HepG2 (cell line): ENCODE data around the gene BTN1A1. TPM values are rescaled to one million over a fixed set of nuclear protein-coding genes. Genes with fewer than 3 reads are reported as not detected.

ENCODE experiments used
- BCL6 ChIP-seq: IDR thresholded peaks from 2 replicates; pipeline ENCODE4 v1.6.1; 2016; ENCODE audit warnings: missing genetic modification reagents, missing compliant biosample characterization
- CC2D1A ChIP-seq: sonication (generic); formaldehyde crosslinking; IDR thresholded peaks from 2 replicates; pipeline ENCODE4 v1.8.1; 2023; ENCODE audit warnings: mild to moderate bottlenecking, missing genetic modification reagents
- FOSL2 ChIP-seq: sonication (generic); formaldehyde crosslinking; IDR thresholded peaks from 2 replicates; pipeline ENCODE4 v1.4.0; 2020; ENCODE audit warnings: missing genetic modification reagents
- FOXK1 ChIP-seq: sonication (generic); formaldehyde crosslinking; IDR thresholded peaks from 2 replicates; pipeline ENCODE4 v1.4.0; 2020; ENCODE audit warnings: low read depth, missing genetic modification reagents, borderline replicate concordance
- HOXA3 ChIP-seq: sonication (generic); formaldehyde crosslinking; IDR thresholded peaks from 2 replicates; pipeline ENCODE4 v1.5.0; 2020; ENCODE audit warnings: missing genetic modification reagents
- HOXA9 ChIP-seq: sonication (generic); formaldehyde crosslinking; IDR thresholded peaks from 2 replicates; pipeline ENCODE4 v1.8.1; 2022; ENCODE audit warnings: missing genetic modification reagents, mild to moderate bottlenecking, moderate library complexity, borderline replicate concordance
- MED1 ChIP-seq: sonication (generic); formaldehyde crosslinking; IDR thresholded peaks from 2 replicates; pipeline ENCODE4 v1.4.0; 2020; ENCODE audit warnings: missing genetic modification reagents
- NCOR1 ChIP-seq: fragments of 200-600 bp; sonication (generic); IDR thresholded peaks from 2 replicates; pipeline ENCODE4 v1.7.0; 2017; ENCODE audit warnings: antibody characterized with exemption, low read length, borderline replicate concordance
- NFYC ChIP-seq: IDR thresholded peaks from 2 replicates; pipeline ENCODE4 v1.6.1; 2016; ENCODE audit warnings: missing genetic modification reagents, missing compliant biosample characterization
- POGZ ChIP-seq: sonication (generic); formaldehyde crosslinking; IDR thresholded peaks from 2 replicates; pipeline ENCODE4 v1.4.0; 2020; ENCODE audit warnings: mild to moderate bottlenecking, missing genetic modification reagents
- PTBP1 ChIP-seq: fragments of 200-400 bp; formaldehyde crosslinking; IDR thresholded peaks from 2 replicates; pipeline ENCODE4 v1.6.1; 2018; ENCODE audit warnings: low read length, low read depth; ENCODE audit not compliant: poor library complexity, severe bottlenecking
- SAP130 ChIP-seq: IDR thresholded peaks from 2 replicates; pipeline ENCODE4 v1.6.1; 2016; ENCODE audit warnings: low read depth
- SIX4 ChIP-seq: sonication (generic); formaldehyde crosslinking; IDR thresholded peaks from 2 replicates; pipeline ENCODE4 v1.4.0; 2020; ENCODE audit warnings: missing genetic modification reagents
- SOX5 ChIP-seq: IDR thresholded peaks from 2 replicates; pipeline ENCODE4 v1.6.1; 2016; ENCODE audit warnings: borderline replicate concordance
- SOX6 ChIP-seq, 2 experiments: fragments of 450-650 bp in 1 of 2; sonication (generic) in 1 of 2; formaldehyde crosslinking in 1 of 2; IDR thresholded peaks; 2 replicates each; pipeline versions ENCODE4 v1.4.0 to v1.6.1; 2017 to 2020; ENCODE audit warnings: antibody characterized with exemption in 1 of 2, mild to moderate bottlenecking in 1 of 2, missing genetic modification reagents in 1 of 2
- TBP ChIP-seq: sonication (generic); formaldehyde crosslinking; IDR thresholded peaks from 2 replicates; pipeline ENCODE4 v1.5.0; 2020; ENCODE audit warnings: missing genetic modification reagents
- ZFYVE20 ChIP-seq: sonication (generic); formaldehyde crosslinking; IDR thresholded peaks from 2 replicates; pipeline ENCODE4 v1.8.0; 2023; ENCODE audit warnings: low read depth, mild to moderate bottlenecking, moderate library complexity, missing genetic modification reagents, borderline replicate concordance
- ZMYM3 ChIP-seq: sonication (generic); formaldehyde crosslinking; IDR thresholded peaks from 2 replicates; pipeline ENCODE4 v1.5.1; 2020; ENCODE audit warnings: mild to moderate bottlenecking, missing genetic modification reagents
- ZNF441 ChIP-seq: sonication (generic); formaldehyde crosslinking; IDR thresholded peaks from 2 replicates; pipeline ENCODE4 v1.7.0; 2021; ENCODE audit warnings: missing genetic modification reagents, borderline replicate concordance
- ZNF724P ChIP-seq: sonication (generic); formaldehyde crosslinking; IDR thresholded peaks from 2 replicates; pipeline ENCODE4 v1.8.0; 2022; ENCODE audit warnings: missing genetic modification reagents, borderline replicate concordance
- ZNF816 ChIP-seq: sonication (generic); formaldehyde crosslinking; IDR thresholded peaks from 2 replicates; pipeline ENCODE4 v1.8.0; 2022; ENCODE audit warnings: missing genetic modification reagents, mild to moderate bottlenecking, borderline replicate concordance
- polyA plus RNA-seq, 8 experiments: library from polyadenylated mRNA; depleted of rRNA in 3 of 8; stranded (reverse) in 7 of 8; unstranded in 1 of 8; fragments of >200 nt; fragmentation: Illumina TruSeq in 4 of 8; extraction: Trizol in 4 of 8; gene quantifications; 2 replicates each; pipeline versions ENCODE4 v1.2.1 to v1.2.3, GENCODE V29; 2011 to 2016; ENCODE audit warnings: low read depth in 4 of 8, missing spikeins in 1 of 8, mixed read lengths in 1 of 8; ENCODE audit not compliant: insufficient read depth in 1 of 8
- total RNA-seq, 5 experiments: library from RNA; depleted of rRNA; stranded (reverse); fragments of >200 nt; fragmentation: Illumina TruSeq; extraction: Trizol; gene quantifications; 2 replicates each; pipeline ENCODE4 v1.2.3, GENCODE V29; 2016; ENCODE audit warnings: low read depth in 1 of 5
- TF ChIP-seq, protein P1 (sequence below): IDR thresholded peaks from 2 replicates; pipeline ENCODE4 v1.6.1; 2016
- TF ChIP-seq, protein P2 (sequence below): sonication (generic); formaldehyde crosslinking; IDR thresholded peaks from 2 replicates; pipeline ENCODE4 v1.5.1; 2020; ENCODE audit warnings: mild to moderate bottlenecking, missing genetic modification reagents, borderline replicate concordance
- TF ChIP-seq, protein P3 (sequence below): sonication (generic); formaldehyde crosslinking; IDR thresholded peaks from 2 replicates; pipeline ENCODE4 v1.8.0; 2023; ENCODE audit warnings: mild to moderate bottlenecking, missing genetic modification reagents

The BTN1A1 gene
- total and polyA plus RNA-seq, 2 of the 13 experiments (the other 11 are each of a cell fraction or from before 2014, with no cell fraction given), result 0.04 TPM; not detected in 1

DNA sequence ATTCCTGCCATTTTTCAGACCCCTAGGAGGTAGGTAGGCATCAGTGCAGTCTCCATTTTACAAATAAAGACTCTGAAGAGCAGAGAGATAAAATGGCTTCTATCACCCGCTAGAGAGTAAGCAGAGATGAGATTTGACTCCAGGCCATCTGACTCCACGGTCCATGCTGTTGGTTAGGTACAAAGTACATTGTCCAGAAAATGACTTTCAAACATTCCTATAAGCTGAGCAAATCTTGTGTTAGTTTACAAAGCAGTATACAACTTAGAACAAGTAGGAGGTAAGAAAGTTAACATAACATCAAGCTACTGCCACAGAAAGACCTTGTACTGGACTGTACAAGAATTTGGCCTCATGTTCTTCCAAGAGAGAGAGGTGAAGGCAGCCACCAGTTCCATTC lies 14.9 kb downstream of the BTN1A1 start (continued):
- TF ChIP-seq, protein P1, sequence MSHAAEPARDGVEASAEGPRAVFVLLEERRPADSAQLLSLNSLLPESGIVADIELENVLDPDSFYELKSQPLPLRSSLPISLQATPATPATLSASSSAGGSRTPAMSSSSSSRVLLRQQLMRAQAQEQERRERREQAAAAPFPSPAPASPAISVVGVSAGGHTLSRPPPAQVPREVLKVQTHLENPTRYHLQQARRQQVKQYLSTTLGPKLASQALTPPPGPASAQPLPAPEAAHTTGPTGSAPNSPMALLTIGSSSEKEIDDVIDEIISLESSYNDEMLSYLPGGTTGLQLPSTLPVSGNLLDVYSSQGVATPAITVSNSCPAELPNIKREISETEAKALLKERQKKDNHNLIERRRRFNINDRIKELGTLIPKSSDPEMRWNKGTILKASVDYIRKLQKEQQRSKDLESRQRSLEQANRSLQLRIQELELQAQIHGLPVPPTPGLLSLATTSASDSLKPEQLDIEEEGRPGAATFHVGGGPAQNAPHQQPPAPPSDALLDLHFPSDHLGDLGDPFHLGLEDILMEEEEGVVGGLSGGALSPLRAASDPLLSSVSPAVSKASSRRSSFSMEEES, result no peak
- TF ChIP-seq SAP130 (CRISPR knock-in tag) (peak; percentile 53; the same call in 1 of the 2 replicates), FOXK1 (CRISPR knock-in tag) (no peak; the same call in 1 of the 2 replicates), TBP (CRISPR knock-in tag) (no peak), PTBP1 (no peak), ZNF816 (CRISPR knock-in tag) (peak; percentile 36; the same call in 1 of the 2 replicates), NFYC (CRISPR knock-in tag) (0 out of 2 replicates have a peak, but pooled peaks have one; percentile 37), NCOR1 (peak; percentile 83; the same call in 1 of the 2 replicates), BCL6 (CRISPR knock-in tag) (0 out of 2 replicates have a peak, but pooled peaks have one; percentile 40), SOX5 (peak; percentile 73; the same call in 1 of the 2 replicates), HOXA3 (CRISPR knock-in tag) (peak; percentile 86), POGZ (peak; percentile 89), SOX6 (IDR thresholded peaks at IDR 0.05) (no peak), SOX6 (CRISPR knock-in tag; IDR thresholded peaks at IDR 0.05) (peak; percentile 80), ZMYM3 (CRISPR knock-in tag) (no peak; the same call in 1 of the 2 replicates), HOXA9 (CRISPR knock-in tag) (no peak), MED1 (CRISPR knock-in tag) (peak; percentile 85), ZNF441 (CRISPR knock-in tag) (0 out of 2 replicates have a peak, but pooled peaks have one; percentile 48), SIX4 (peak; percentile 85), CC2D1A (CRISPR knock-in tag) (no peak), FOSL2 (CRISPR knock-in tag) (peak; percentile 81), ZFYVE20 (CRISPR knock-in tag) (no peak), ZNF724P (CRISPR knock-in tag) (no peak)
- TF ChIP-seq, protein P2, sequence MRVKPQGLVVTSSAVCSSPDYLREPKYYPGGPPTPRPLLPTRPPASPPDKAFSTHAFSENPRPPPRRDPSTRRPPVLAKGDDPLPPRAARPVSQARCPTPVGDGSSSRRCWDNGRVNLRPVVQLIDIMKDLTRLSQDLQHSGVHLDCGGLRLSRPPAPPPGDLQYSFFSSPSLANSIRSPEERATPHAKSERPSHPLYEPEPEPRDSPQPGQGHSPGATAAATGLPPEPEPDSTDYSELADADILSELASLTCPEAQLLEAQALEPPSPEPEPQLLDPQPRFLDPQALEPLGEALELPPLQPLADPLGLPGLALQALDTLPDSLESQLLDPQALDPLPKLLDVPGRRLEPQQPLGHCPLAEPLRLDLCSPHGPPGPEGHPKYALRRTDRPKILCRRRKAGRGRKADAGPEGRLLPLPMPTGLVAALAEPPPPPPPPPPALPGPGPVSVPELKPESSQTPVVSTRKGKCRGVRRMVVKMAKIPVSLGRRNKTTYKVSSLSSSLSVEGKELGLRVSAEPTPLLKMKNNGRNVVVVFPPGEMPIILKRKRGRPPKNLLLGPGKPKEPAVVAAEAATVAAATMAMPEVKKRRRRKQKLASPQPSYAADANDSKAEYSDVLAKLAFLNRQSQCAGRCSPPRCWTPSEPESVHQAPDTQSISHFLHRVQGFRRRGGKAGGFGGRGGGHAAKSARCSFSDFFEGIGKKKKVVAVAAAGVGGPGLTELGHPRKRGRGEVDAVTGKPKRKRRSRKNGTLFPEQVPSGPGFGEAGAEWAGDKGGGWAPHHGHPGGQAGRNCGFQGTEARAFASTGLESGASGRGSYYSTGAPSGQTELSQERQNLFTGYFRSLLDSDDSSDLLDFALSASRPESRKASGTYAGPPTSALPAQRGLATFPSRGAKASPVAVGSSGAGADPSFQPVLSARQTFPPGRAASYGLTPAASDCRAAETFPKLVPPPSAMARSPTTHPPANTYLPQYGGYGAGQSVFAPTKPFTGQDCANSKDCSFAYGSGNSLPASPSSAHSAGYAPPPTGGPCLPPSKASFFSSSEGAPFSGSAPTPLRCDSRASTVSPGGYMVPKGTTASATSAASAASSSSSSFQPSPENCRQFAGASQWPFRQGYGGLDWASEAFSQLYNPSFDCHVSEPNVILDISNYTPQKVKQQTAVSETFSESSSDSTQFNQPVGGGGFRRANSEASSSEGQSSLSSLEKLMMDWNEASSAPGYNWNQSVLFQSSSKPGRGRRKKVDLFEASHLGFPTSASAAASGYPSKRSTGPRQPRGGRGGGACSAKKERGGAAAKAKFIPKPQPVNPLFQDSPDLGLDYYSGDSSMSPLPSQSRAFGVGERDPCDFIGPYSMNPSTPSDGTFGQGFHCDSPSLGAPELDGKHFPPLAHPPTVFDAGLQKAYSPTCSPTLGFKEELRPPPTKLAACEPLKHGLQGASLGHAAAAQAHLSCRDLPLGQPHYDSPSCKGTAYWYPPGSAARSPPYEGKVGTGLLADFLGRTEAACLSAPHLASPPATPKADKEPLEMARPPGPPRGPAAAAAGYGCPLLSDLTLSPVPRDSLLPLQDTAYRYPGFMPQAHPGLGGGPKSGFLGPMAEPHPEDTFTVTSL (CRISPR knock-in tag), result peak; percentile 78; the same call in 1 of the 2 replicates
- TF ChIP-seq, protein P3, sequence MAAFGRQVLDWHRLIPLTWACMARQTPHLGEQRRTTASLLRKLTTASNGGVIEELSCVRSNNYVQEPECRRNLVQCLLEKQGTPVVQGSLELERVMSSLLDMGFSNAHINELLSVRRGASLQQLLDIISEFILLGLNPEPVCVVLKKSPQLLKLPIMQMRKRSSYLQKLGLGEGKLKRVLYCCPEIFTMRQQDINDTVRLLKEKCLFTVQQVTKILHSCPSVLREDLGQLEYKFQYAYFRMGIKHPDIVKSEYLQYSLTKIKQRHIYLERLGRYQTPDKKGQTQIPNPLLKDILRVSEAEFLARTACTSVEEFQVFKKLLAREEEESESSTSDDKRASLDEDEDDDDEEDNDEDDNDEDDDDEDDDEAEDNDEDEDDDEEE (CRISPR knock-in tag), result no peak
